ENCODE data around the gene TMEM135. TPM values are rescaled to one million over a fixed set of nuclear protein-coding genes. Genes with fewer than 3 reads are reported as not detected.

TMEM135 gene
- total RNA-seq, 1 donor from 2014 or later = 46.4 TPM

- no peaks in the 10 kb centered on the region for H3K4me1 Mint-ChIP-seq
- Histone ChIP-seq H3K9ac (no peak overlapping the region), H4K20me1 (ENCODE audit: low read depth) (no peaks in the 10 kb centered on the region), H3K4me3 (no peak overlapping the region), H3K27me3 (no peaks in the 10 kb centered on the region), H3F3A (ENCODE audit: low read depth) (peaks cover 3% of the 10 kb centered on the region), H3K4me1 (no peaks in the 10 kb centered on the region), H3K4me2 (no peak overlapping the region), H3K79me2 (ENCODE audit: low read depth) (no peaks in the 10 kb centered on the region), H3K9me3 (ENCODE audit: low read depth) (no peaks in the 10 kb centered on the region), H3K27ac (no peak overlapping the region), H3K36me3 (no peaks in the 10 kb centered on the region), H2AFZ (replicated peaks) (no peak overlapping the region)
- peaks cover 25% of the 10 kb centered on the region for H3K9me3 Mint-ChIP-seq
- no peak for DNase-seq (ENCODE audit: low spot score)
- no peak overlapping the region for H3K4me3 Mint-ChIP-seq
- H3K36me3 Mint-ChIP-seq = peaks cover 45% of the 10 kb centered on the region
- TF ChIP-seq EZH2 (IDR thresholded peaks at IDR 0.05) = no peak
- no peak for TF ChIP-seq EZH2phosphoT487 (IDR thresholded peaks at IDR 0.05)
- no peak for TF ChIP-seq CTCF (IDR thresholded peaks at IDR 0.05)
- no peak overlapping the region for H3K27ac Mint-ChIP-seq
- H3K27me3 Mint-ChIP-seq (ENCODE audit: insufficient read depth, low read depth) = peaks cover 3% of the 10 kb centered on the region
These were observed 35.1 kb downstream of the TMEM135 start for GRCh38 chr11:87072787-87073186.

GRCh38 chr11:87076260-87076783 is 38.6 kb downstream of the TMEM135 start:
- Histone ChIP-seq H3K27ac (no peak overlapping the region), H3K4me1 (peaks cover 12% of the 10 kb centered on the region), H2AFZ (replicated peaks) (no peak overlapping the region), H3K27me3 (no peaks in the 10 kb centered on the region), H3K36me3 (no peaks in the 10 kb centered on the region), H3K79me2 (ENCODE audit: low read depth) (no peaks in the 10 kb centered on the region), H4K20me1 (ENCODE audit: low read depth) (no peaks in the 10 kb centered on the region), H3K9me3 (ENCODE audit: low read depth) (no peaks in the 10 kb centered on the region), H3K4me3 (no peak overlapping the region), H3K9ac (no peak overlapping the region), H3F3A (ENCODE audit: low read depth) (no peaks in the 10 kb centered on the region), H3K4me2 (no peak overlapping the region)
- Mint-ChIP-seq H3K4me1 (peaks cover 12% of the 10 kb centered on the region), H3K36me3 (peaks cover 41% of the 10 kb centered on the region), H3K4me3 (no peak overlapping the region), H3K27me3 (ENCODE audit: insufficient read depth, low read depth) (peaks cover 13% of the 10 kb centered on the region), H3K27ac (no peak overlapping the region), H3K9me3 (peaks cover 18% of the 10 kb centered on the region)
- no peak for DNase-seq (ENCODE audit: low spot score)
- TF ChIP-seq CTCF (IDR thresholded peaks at IDR 0.05) (no peak), EZH2 (IDR thresholded peaks at IDR 0.05) (no peak), EZH2phosphoT487 (IDR thresholded peaks at IDR 0.05) (no peak)

GRCh38 chr11:87076874-87077429 is 39.2 kb downstream of the TMEM135 start:
- Histone ChIP-seq H3K27ac (no peak overlapping the region), H2AFZ (replicated peaks) (no peak overlapping the region), H3K79me2 (ENCODE audit: low read depth) (no peaks in the 10 kb centered on the region), H3K36me3 (no peaks in the 10 kb centered on the region), H3F3A (ENCODE audit: low read depth) (peaks cover 1% of the 10 kb centered on the region), H3K4me2 (no peak overlapping the region), H3K4me1 (peaks cover 18% of the 10 kb centered on the region), H4K20me1 (ENCODE audit: low read depth) (no peaks in the 10 kb centered on the region), H3K4me3 (no peak overlapping the region), H3K9ac (no peak overlapping the region), H3K27me3 (no peaks in the 10 kb centered on the region), H3K9me3 (ENCODE audit: low read depth) (no peaks in the 10 kb centered on the region)
- Mint-ChIP-seq H3K4me3 (no peak overlapping the region), H3K36me3 (peaks cover 39% of the 10 kb centered on the region), H3K4me1 (peaks cover 18% of the 10 kb centered on the region), H3K9me3 (peaks cover 18% of the 10 kb centered on the region), H3K27me3 (ENCODE audit: insufficient read depth, low read depth) (peaks cover 13% of the 10 kb centered on the region), H3K27ac (no peak overlapping the region)
- TF ChIP-seq CTCF (IDR thresholded peaks at IDR 0.05) (no peak), EZH2phosphoT487 (IDR thresholded peaks at IDR 0.05) (no peak)
- DNase-seq (ENCODE audit: low spot score) = no peak

Data from neural progenitor cell (in vitro differentiated cells).